ENCODE data around the gene AADACL4.

- TF ChIP-seq TAF1 (IDR thresholded peaks at IDR 0.05; ENCODE audit: borderline replicate concordance, low read depth, low read length): no peak
- TF ChIP-seq POLR2AphosphoS5 (IDR thresholded peaks at IDR 0.05; ENCODE audit: low read depth, low read length): no peak
- TF ChIP-seq POLR2A (IDR thresholded peaks at IDR 0.05; ENCODE audit: low read depth, low read length): no peak
Observed at GRCh38 chr1:12627296-12627695, 16.6 kb upstream of the AADACL4 start.

All from GM12892 (cell line).